HEK293 (cell line): ENCODE data around the gene HELLS.

ENCODE experiments used
- HOXA7 ChIP-seq: sonication (generic); formaldehyde crosslinking; IDR thresholded peaks from 2 replicates; pipeline ENCODE4 v1.8.1; 2022; ENCODE audit warnings: missing genetic modification reagents, borderline replicate concordance
- KLF9 ChIP-seq: fragments of 450-650 bp; formaldehyde crosslinking; IDR thresholded peaks from 2 replicates; pipeline ENCODE4 v1.5.1; 2016; ENCODE audit warnings: missing biosample characterization, missing genetic modification characterization, low read depth
- MZF1 ChIP-seq: fragments of 450-650 bp; formaldehyde crosslinking; IDR thresholded peaks from 2 replicates; pipeline ENCODE4 v1.5.1; 2017; ENCODE audit warnings: missing biosample characterization, missing genetic modification characterization, borderline replicate concordance
- PRDM1 ChIP-seq: fragments of 450-650 bp; formaldehyde crosslinking; IDR thresholded peaks from 2 replicates; pipeline ENCODE4; 2016; ENCODE audit warnings: missing biosample characterization, missing genetic modification characterization
- ZBTB17 ChIP-seq: fragments of 450-650 bp; formaldehyde crosslinking; IDR thresholded peaks from 2 replicates; pipeline ENCODE4 v1.5.1; 2016; ENCODE audit warnings: missing biosample characterization, missing genetic modification characterization
- ZNF292 ChIP-seq: fragments of 450-650 bp; formaldehyde crosslinking; IDR thresholded peaks from 2 replicates; pipeline ENCODE4 v1.5.1; 2016; ENCODE audit warnings: low read depth, missing biosample characterization, missing genetic modification characterization, borderline replicate concordance
- ZNF391 ChIP-seq: fragments of 450-650 bp; formaldehyde crosslinking; IDR thresholded peaks from 2 replicates; pipeline ENCODE4 v1.5.1; 2016; ENCODE audit warnings: low read depth, missing biosample characterization, missing genetic modification characterization, borderline replicate concordance
- ZNF768 ChIP-seq: fragments of 450-650 bp; formaldehyde crosslinking; IDR thresholded peaks from 2 replicates; pipeline ENCODE4 v1.5.1; 2018; ENCODE audit warnings: missing biosample characterization, mild to moderate bottlenecking, missing genetic modification characterization
- ZSCAN23 ChIP-seq: fragments of 450-650 bp; formaldehyde crosslinking; IDR thresholded peaks from 2 replicates; pipeline ENCODE4 v1.5.1; 2016; ENCODE audit warnings: missing biosample characterization, missing genetic modification characterization
- TF ChIP-seq, protein P1 (sequence below): fragments of 450-650 bp; formaldehyde crosslinking; IDR thresholded peaks from 2 replicates; pipeline ENCODE4 v1.5.1; 2016; ENCODE audit warnings: missing biosample characterization, missing genetic modification characterization
- TF ChIP-seq, protein P2 (sequence below): fragments of 450-650 bp; formaldehyde crosslinking; optimal IDR thresholded peaks from 2 replicates; pipeline ENCODE3; 2016; ENCODE audit warnings: missing biosample characterization, mild to moderate bottlenecking, missing genetic modification characterization
- TF ChIP-seq, protein P3 (sequence below): fragments of 450-650 bp; formaldehyde crosslinking; IDR thresholded peaks from 2 replicates; pipeline ENCODE4 v1.5.1; 2016; ENCODE audit warnings: missing biosample characterization, missing genetic modification characterization
- TF ChIP-seq, protein P4 (sequence below): fragments of 450-650 bp; formaldehyde crosslinking; IDR thresholded peaks from 2 replicates; pipeline ENCODE4 v1.5.1; 2016; ENCODE audit warnings: missing biosample characterization, missing genetic modification characterization
- TF ChIP-seq, protein P5 (sequence below): fragments of 450-650 bp; formaldehyde crosslinking; IDR thresholded peaks from 2 replicates; pipeline ENCODE4 v1.5.1; 2016; ENCODE audit warnings: missing biosample characterization, missing genetic modification characterization

DNA sequence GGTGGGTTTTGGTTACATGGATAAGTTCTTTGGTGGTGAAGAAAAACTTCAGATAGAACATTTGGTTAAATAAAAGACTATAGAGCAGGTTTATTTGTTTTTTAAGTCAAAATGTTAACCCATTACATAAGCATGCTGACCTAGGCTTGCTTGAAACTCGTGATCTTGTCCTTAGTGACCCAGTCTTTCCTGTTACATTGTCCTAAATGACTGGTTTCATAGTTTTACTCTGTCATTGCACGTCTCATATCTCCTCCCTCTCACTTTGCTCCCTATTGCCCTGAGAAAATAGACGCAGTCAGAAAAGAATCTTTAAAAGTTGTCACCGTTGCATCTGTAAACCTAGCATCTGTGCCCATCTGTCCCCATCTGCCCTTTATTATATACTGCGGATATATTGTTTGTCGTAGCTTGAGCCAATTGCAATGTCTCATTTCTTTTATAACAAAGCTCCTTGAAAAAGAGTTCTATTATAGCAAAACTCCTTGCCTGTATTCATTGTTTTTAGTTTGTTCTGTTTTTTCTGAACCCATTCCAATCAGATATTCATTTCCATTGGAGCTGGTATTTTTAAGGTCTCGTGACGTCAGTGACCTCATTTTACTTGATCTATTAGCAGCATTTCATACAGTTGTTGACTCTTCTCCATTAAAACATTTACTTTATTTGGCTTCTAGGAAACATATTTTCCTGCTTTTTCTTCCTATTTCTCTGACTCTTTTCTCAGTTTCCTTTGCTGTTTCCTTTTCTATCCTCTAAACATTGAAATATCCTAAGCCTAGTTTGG, 57.3 kb downstream of the HELLS start:
- no peak for TF ChIP-seq ZNF391 (tag by site-specific recombination)
- TF ChIP-seq, protein P1, sequence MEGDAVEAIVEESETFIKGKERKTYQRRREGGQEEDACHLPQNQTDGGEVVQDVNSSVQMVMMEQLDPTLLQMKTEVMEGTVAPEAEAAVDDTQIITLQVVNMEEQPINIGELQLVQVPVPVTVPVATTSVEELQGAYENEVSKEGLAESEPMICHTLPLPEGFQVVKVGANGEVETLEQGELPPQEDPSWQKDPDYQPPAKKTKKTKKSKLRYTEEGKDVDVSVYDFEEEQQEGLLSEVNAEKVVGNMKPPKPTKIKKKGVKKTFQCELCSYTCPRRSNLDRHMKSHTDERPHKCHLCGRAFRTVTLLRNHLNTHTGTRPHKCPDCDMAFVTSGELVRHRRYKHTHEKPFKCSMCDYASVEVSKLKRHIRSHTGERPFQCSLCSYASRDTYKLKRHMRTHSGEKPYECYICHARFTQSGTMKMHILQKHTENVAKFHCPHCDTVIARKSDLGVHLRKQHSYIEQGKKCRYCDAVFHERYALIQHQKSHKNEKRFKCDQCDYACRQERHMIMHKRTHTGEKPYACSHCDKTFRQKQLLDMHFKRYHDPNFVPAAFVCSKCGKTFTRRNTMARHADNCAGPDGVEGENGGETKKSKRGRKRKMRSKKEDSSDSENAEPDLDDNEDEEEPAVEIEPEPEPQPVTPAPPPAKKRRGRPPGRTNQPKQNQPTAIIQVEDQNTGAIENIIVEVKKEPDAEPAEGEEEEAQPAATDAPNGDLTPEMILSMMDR (tag by site-specific recombination) = no peak
- TF ChIP-seq, protein P2, sequence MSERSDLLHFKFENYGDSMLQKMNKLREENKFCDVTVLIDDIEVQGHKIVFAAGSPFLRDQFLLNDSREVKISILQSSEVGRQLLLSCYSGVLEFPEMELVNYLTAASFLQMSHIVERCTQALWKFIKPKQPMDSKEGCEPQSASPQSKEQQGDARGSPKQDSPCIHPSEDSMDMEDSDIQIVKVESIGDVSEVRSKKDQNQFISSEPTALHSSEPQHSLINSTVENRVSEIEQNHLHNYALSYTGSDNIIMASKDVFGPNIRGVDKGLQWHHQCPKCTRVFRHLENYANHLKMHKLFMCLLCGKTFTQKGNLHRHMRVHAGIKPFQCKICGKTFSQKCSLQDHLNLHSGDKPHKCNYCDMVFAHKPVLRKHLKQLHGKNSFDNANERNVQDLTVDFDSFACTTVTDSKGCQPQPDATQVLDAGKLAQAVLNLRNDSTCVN (tag by site-specific recombination) = no peak
- TF ChIP-seq, protein P3, sequence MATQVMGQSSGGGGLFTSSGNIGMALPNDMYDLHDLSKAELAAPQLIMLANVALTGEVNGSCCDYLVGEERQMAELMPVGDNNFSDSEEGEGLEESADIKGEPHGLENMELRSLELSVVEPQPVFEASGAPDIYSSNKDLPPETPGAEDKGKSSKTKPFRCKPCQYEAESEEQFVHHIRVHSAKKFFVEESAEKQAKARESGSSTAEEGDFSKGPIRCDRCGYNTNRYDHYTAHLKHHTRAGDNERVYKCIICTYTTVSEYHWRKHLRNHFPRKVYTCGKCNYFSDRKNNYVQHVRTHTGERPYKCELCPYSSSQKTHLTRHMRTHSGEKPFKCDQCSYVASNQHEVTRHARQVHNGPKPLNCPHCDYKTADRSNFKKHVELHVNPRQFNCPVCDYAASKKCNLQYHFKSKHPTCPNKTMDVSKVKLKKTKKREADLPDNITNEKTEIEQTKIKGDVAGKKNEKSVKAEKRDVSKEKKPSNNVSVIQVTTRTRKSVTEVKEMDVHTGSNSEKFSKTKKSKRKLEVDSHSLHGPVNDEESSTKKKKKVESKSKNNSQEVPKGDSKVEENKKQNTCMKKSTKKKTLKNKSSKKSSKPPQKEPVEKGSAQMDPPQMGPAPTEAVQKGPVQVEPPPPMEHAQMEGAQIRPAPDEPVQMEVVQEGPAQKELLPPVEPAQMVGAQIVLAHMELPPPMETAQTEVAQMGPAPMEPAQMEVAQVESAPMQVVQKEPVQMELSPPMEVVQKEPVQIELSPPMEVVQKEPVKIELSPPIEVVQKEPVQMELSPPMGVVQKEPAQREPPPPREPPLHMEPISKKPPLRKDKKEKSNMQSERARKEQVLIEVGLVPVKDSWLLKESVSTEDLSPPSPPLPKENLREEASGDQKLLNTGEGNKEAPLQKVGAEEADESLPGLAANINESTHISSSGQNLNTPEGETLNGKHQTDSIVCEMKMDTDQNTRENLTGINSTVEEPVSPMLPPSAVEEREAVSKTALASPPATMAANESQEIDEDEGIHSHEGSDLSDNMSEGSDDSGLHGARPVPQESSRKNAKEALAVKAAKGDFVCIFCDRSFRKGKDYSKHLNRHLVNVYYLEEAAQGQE (tag by site-specific recombination) = no peak
- TF ChIP-seq ZBTB17 (tag by site-specific recombination) = no peak
- TF ChIP-seq KLF9 (tag by site-specific recombination) = no peak
- TF ChIP-seq PRDM1 (tag by site-specific recombination) = no peak
- TF ChIP-seq ZSCAN23 (tag by site-specific recombination) = no peak
- no peak for TF ChIP-seq MZF1 (tag by site-specific recombination)
- TF ChIP-seq HOXA7 (CRISPR knock-in tag) = no peak
- TF ChIP-seq ZNF768 = no peak
- TF ChIP-seq, protein P4, sequence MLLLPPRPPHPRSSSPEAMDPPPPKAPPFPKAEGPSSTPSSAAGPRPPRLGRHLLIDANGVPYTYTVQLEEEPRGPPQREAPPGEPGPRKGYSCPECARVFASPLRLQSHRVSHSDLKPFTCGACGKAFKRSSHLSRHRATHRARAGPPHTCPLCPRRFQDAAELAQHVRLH = no peak
- TF ChIP-seq ZNF292 (tag by site-specific recombination) = no peak
- TF ChIP-seq, protein P5, sequence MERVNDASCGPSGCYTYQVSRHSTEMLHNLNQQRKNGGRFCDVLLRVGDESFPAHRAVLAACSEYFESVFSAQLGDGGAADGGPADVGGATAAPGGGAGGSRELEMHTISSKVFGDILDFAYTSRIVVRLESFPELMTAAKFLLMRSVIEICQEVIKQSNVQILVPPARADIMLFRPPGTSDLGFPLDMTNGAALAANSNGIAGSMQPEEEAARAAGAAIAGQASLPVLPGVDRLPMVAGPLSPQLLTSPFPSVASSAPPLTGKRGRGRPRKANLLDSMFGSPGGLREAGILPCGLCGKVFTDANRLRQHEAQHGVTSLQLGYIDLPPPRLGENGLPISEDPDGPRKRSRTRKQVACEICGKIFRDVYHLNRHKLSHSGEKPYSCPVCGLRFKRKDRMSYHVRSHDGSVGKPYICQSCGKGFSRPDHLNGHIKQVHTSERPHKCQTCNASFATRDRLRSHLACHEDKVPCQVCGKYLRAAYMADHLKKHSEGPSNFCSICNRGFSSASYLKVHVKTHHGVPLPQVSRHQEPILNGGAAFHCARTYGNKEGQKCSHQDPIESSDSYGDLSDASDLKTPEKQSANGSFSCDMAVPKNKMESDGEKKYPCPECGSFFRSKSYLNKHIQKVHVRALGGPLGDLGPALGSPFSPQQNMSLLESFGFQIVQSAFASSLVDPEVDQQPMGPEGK (tag by site-specific recombination) = no peak
